ENCODE measurements around the gene MCEMP1.

DNA sequence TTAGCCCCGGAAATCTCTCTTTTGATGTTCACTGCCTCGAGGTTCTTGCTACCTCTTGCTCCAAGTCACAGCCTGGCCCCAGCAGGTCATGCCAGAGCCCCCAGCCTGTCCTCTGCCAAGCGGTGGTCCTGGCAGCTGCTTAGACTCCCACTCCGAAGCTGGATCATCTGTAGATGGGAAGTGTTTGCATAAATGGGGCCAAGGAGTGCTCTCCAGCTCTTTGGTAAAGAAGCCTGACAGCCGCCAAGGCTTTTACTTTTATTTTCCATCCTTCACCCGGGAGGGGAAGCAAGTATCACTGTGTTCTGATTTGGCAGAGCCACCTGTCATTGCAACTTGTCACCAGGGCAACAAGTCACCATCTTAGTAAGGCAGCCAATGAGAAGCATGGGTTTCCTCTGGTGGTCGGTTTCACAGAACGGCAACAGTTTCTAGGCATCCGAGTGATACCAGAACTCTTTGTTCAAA lies 18.6 kb upstream of the MCEMP1 start:
- no peak for TF ChIP-seq POLR2AphosphoS5 (IDR thresholded peaks at IDR 0.05; ENCODE audit: low read depth, low read length)
- TF ChIP-seq, protein P1, sequence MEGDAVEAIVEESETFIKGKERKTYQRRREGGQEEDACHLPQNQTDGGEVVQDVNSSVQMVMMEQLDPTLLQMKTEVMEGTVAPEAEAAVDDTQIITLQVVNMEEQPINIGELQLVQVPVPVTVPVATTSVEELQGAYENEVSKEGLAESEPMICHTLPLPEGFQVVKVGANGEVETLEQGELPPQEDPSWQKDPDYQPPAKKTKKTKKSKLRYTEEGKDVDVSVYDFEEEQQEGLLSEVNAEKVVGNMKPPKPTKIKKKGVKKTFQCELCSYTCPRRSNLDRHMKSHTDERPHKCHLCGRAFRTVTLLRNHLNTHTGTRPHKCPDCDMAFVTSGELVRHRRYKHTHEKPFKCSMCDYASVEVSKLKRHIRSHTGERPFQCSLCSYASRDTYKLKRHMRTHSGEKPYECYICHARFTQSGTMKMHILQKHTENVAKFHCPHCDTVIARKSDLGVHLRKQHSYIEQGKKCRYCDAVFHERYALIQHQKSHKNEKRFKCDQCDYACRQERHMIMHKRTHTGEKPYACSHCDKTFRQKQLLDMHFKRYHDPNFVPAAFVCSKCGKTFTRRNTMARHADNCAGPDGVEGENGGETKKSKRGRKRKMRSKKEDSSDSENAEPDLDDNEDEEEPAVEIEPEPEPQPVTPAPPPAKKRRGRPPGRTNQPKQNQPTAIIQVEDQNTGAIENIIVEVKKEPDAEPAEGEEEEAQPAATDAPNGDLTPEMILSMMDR (IDR thresholded peaks at IDR 0.05) = no peak
- TF ChIP-seq SIN3A (IDR thresholded peaks at IDR 0.05; ENCODE audit: borderline replicate concordance, insufficient read depth, low read depth, low read length) = no peak
- TF ChIP-seq TCF7L2 (IDR thresholded peaks at IDR 0.05; ENCODE audit: low read depth, low read length) = no peak
- TF ChIP-seq, protein P2, sequence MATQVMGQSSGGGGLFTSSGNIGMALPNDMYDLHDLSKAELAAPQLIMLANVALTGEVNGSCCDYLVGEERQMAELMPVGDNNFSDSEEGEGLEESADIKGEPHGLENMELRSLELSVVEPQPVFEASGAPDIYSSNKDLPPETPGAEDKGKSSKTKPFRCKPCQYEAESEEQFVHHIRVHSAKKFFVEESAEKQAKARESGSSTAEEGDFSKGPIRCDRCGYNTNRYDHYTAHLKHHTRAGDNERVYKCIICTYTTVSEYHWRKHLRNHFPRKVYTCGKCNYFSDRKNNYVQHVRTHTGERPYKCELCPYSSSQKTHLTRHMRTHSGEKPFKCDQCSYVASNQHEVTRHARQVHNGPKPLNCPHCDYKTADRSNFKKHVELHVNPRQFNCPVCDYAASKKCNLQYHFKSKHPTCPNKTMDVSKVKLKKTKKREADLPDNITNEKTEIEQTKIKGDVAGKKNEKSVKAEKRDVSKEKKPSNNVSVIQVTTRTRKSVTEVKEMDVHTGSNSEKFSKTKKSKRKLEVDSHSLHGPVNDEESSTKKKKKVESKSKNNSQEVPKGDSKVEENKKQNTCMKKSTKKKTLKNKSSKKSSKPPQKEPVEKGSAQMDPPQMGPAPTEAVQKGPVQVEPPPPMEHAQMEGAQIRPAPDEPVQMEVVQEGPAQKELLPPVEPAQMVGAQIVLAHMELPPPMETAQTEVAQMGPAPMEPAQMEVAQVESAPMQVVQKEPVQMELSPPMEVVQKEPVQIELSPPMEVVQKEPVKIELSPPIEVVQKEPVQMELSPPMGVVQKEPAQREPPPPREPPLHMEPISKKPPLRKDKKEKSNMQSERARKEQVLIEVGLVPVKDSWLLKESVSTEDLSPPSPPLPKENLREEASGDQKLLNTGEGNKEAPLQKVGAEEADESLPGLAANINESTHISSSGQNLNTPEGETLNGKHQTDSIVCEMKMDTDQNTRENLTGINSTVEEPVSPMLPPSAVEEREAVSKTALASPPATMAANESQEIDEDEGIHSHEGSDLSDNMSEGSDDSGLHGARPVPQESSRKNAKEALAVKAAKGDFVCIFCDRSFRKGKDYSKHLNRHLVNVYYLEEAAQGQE (IDR thresholded peaks at IDR 0.05; ENCODE audit: insufficient read depth in 1 of 2, low read depth in 2 of 2, low read length in 1 of 2) = no peak
